Measurements from ENCODE around the gene LAP3.

The LAP3 gene

DNA sequence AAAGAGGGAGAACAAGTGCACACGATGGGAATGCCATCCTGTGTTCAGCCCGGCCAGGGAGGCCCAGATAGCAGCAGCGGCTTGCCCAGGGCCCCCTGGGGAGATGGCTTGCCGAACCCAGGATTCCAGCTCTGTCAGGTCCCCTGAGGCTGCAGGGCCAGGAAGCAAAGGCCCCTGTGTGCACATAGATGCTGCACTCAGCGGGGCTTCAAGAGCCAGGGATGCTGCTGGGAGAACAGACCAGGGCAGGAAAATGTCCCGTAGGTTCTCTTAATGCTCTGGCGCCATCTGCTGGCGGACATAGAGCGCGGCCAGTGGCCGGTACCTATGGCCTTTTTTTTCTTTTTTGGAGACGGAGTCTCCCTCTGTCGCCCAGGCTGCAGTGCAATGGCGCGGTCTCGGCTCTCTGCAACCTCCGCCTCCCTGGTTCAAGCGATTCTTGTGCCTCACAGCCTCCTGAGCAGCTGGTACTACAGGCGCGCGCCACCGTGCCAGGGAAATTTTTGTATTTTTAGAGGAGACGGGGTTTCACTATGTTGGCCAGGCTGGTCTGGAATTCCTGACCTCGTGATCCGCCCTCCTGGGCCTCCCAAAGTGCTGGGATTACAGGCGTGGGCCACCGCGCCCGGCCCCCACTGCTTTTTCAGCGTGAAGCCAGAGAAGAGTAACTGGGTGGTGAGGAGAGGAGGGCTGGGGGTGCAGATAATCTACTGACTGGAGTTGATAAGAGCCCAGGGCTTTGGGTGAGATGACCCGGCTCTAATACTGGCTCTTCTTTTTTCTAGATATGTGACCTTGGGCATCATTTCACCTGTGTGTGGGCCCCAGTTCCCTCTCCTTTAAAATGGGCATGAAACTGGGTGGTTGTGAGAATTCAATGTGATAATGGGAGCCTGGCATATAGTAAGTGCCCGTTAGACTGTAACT, 60.0 kb downstream of the LAP3 start:
- TF ChIP-seq, protein P1, sequence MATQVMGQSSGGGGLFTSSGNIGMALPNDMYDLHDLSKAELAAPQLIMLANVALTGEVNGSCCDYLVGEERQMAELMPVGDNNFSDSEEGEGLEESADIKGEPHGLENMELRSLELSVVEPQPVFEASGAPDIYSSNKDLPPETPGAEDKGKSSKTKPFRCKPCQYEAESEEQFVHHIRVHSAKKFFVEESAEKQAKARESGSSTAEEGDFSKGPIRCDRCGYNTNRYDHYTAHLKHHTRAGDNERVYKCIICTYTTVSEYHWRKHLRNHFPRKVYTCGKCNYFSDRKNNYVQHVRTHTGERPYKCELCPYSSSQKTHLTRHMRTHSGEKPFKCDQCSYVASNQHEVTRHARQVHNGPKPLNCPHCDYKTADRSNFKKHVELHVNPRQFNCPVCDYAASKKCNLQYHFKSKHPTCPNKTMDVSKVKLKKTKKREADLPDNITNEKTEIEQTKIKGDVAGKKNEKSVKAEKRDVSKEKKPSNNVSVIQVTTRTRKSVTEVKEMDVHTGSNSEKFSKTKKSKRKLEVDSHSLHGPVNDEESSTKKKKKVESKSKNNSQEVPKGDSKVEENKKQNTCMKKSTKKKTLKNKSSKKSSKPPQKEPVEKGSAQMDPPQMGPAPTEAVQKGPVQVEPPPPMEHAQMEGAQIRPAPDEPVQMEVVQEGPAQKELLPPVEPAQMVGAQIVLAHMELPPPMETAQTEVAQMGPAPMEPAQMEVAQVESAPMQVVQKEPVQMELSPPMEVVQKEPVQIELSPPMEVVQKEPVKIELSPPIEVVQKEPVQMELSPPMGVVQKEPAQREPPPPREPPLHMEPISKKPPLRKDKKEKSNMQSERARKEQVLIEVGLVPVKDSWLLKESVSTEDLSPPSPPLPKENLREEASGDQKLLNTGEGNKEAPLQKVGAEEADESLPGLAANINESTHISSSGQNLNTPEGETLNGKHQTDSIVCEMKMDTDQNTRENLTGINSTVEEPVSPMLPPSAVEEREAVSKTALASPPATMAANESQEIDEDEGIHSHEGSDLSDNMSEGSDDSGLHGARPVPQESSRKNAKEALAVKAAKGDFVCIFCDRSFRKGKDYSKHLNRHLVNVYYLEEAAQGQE (IDR thresholded peaks at IDR 0.05; ENCODE audit: insufficient read depth in 1 of 2, low read depth in 2 of 2, low read length in 2 of 2): no peak
- no peak for TF ChIP-seq TAF1 (IDR thresholded peaks at IDR 0.05; ENCODE audit: borderline replicate concordance, insufficient read depth, low read length)
- no peak for TF ChIP-seq FOXP2 (optimal IDR thresholded peaks at IDR 0.05; ENCODE audit: borderline replicate concordance, extremely low read depth, extremely low read length, insufficient read depth)
- TF ChIP-seq SIN3A (IDR thresholded peaks at IDR 0.05; ENCODE audit: borderline replicate concordance, insufficient read depth, low read length): no peak
- TF ChIP-seq POLR2AphosphoS5 (IDR thresholded peaks at IDR 0.05; ENCODE audit: low read depth, low read length): no peak

DNA sequence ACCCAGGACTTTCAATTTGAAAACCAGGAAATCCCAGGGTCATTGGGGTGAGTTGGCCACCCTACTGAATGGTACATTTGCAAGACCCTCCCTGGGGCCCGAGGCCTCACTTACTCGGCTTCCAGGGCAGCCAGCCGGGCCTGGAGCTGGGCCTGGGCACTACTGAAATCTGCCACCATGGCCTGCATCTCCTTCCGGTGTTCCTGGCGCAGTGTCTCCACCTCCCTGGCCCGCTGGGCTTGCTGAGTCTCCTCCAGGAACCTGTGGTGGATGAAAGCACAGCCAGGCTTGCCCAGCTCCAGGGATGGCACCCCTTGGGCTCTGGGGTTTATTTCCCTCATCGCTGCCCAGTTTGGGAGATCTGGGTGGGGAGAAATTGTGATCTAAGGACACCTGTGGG, 62.1 kb downstream of the LAP3 start:
- TF ChIP-seq, protein P1 (IDR thresholded peaks at IDR 0.05; ENCODE audit: insufficient read depth in 1 of 2, low read depth in 2 of 2, low read length in 2 of 2): no peak
- TF ChIP-seq SIN3A (IDR thresholded peaks at IDR 0.05; ENCODE audit: borderline replicate concordance, insufficient read depth, low read length): no peak
- TF ChIP-seq FOXP2 (optimal IDR thresholded peaks at IDR 0.05; ENCODE audit: borderline replicate concordance, extremely low read depth, extremely low read length, insufficient read depth): no peak
- no peak for TF ChIP-seq TAF1 (IDR thresholded peaks at IDR 0.05; ENCODE audit: borderline replicate concordance, insufficient read depth, low read length)
- TF ChIP-seq POLR2AphosphoS5 (IDR thresholded peaks at IDR 0.05; ENCODE audit: low read depth, low read length): no peak

DNA sequence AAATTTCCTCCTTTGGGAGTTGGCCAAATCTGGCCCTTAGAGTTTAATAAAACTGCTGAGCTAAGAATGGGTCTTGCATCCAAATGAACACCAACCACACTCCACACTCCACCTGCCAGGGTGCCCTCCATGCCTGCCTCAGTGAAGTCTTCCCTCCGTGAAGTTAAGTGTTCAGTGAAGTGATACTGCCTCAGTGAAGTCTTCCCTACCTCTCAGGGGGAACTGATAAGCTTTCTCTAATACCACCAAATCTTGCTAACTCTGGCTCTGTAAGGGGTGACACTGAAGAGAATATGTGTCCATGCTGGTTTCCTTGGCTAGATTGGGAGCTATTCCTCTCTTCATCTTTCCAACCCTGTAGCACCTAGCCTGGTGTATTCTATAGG, 65.4 kb downstream of the LAP3 start:
- no peak for TF ChIP-seq FOXP2 (optimal IDR thresholded peaks at IDR 0.05; ENCODE audit: borderline replicate concordance, extremely low read depth, extremely low read length, insufficient read depth)
- TF ChIP-seq, protein P1 (IDR thresholded peaks at IDR 0.05; ENCODE audit: insufficient read depth in 1 of 2, low read depth in 2 of 2, low read length in 2 of 2): no peak
- no peak for TF ChIP-seq TAF1 (IDR thresholded peaks at IDR 0.05; ENCODE audit: borderline replicate concordance, insufficient read depth, low read length)
- TF ChIP-seq POLR2AphosphoS5 (IDR thresholded peaks at IDR 0.05; ENCODE audit: low read depth, low read length): no peak; the same call in 1 of the 2 replicates
- TF ChIP-seq SIN3A (IDR thresholded peaks at IDR 0.05; ENCODE audit: borderline replicate concordance, insufficient read depth, low read length): no peak

DNA sequence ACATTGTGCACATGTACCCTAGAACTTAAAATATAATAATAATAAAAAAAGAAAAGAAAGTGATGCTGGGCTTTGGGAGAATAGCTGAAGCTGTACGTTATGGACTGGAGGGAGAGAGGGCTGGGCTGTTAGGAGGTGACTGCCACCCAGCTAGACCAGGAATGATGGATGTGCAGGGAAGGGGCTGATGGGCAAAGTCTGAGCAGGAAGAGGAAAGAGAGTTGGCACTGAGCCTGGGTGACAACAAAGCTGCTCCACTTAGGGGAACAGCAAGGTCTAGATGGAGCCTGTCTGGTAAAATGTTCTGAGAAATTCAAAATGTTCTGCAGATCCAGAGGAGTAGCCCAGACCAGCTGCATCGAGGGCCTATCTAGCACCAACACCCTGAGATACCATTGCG, 69.7 kb downstream of the LAP3 start:
- TF ChIP-seq TAF1 (IDR thresholded peaks at IDR 0.05; ENCODE audit: borderline replicate concordance, insufficient read depth, low read length): no peak
- no peak for TF ChIP-seq POLR2AphosphoS5 (IDR thresholded peaks at IDR 0.05; ENCODE audit: low read depth, low read length)
- TF ChIP-seq, protein P1 (IDR thresholded peaks at IDR 0.05; ENCODE audit: insufficient read depth in 1 of 2, low read depth in 2 of 2, low read length in 2 of 2): no peak
- no peak for TF ChIP-seq FOXP2 (optimal IDR thresholded peaks at IDR 0.05; ENCODE audit: borderline replicate concordance, extremely low read depth, extremely low read length, insufficient read depth)
- TF ChIP-seq SIN3A (IDR thresholded peaks at IDR 0.05; ENCODE audit: borderline replicate concordance, insufficient read depth, low read length): no peak

Data from PFSK-1 (cell line).